GM23248 (cell line): ENCODE data around the gene NUBPL.

Experiments used
- EZH2 ChIP-seq: fragments of 200-600 bp; sonication (generic); IDR thresholded peaks from 2 replicates; pipeline ENCODE4 v1.6.1; 2018; ENCODE audit warnings: antibody characterized with exemption, mild to moderate bottlenecking; ENCODE audit not compliant: insufficient read depth, poor library complexity, severe bottlenecking
- EZH2phosphoT487 ChIP-seq: fragments of 200-600 bp; sonication (generic); IDR thresholded peaks from 2 replicates; pipeline ENCODE4 v1.6.1; 2018; ENCODE audit warnings: antibody characterized with exemption, moderate library complexity, mild to moderate bottlenecking, low read depth; ENCODE audit not compliant: insufficient read depth

DNA sequence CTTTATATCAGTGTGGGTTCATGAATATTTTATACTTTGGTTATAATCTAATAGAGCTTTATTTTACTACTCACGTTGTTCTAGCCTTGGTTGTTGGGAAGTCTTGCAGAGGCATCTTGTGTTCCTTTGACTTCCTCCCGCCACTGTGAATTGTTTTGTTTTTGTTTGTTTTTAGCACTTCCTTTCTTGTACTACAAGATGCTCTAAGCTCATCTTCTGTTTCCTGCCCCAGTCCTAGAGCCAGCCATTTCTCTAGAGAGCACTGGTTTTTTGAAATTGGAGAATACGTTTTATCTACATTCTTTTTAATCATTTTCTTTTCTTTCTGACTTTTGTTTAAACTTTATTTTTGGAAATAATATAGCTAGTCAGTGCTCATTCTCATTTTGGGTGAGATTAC lies 15.9 kb upstream of the NUBPL start:
- no peak for TF ChIP-seq EZH2
- TF ChIP-seq EZH2phosphoT487, result no peak
